ENCODE results near the gene CNGA3. TPM values are rescaled to one million over a fixed set of nuclear protein-coding genes. Genes with fewer than 3 reads are reported as not detected.
"Not testable (repeated sequence)": the region's sequence is repeated elsewhere in the genome, so short reads cannot be mapped to it uniquely, and the experiment has no call there.

The CNGA3 gene
- total and polyA plus RNA-seq, 2 experiments from 2014 or later, result not detected

DNA sequence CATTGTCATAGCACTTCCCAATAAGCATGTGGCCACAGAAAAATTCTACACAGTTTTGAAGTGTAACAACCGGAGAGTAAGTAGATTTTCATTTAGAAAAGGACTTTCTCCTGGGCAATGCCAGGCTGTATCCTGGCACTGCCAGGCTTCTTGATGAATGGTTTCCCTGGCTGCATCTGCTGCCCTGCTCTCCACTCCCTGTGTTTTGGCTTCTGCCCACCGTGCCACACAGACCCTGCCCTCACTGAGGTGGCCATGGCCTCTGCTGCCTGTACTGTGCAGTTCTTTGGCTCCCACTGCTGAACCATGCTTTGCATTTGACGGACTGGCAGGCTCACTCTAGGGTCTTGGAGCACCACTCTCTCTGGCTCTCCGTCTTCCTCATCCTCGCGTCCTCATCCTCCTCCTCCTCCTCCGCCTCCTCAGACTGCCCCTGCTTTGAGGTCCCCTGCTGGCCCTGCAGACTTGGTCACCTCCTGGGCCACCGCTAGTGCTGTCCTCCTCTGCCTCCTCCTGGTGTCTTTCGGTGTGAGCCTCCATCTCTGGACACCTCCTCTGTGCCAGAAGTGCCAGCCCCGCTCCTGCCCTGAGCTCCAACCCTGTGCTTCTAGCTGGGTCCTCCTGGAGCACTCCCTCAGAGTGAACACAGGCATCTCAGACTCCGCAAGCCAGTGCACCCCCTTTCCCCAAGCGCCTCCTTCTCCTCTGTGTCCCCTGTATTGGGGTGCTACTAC lies 45.9 kb upstream of the CNGA3 start:
- Histone ChIP-seq H3K27me3 (no peaks in the 10 kb centered on the region), H3K27ac (no peak overlapping the region), H3K36me3 (no peaks in the 10 kb centered on the region), H3K9me3 (ENCODE audit: low read depth) (no peaks in the 10 kb centered on the region), H3K4me1 (ENCODE audit: low read depth) (no peaks in the 10 kb centered on the region), H3K4me3 (no peak overlapping the region)
- DNase-seq (ENCODE audit: low read depth in 1 of 2, low spot score in 1 of 2), result no peak
- TF ChIP-seq, protein P1, sequence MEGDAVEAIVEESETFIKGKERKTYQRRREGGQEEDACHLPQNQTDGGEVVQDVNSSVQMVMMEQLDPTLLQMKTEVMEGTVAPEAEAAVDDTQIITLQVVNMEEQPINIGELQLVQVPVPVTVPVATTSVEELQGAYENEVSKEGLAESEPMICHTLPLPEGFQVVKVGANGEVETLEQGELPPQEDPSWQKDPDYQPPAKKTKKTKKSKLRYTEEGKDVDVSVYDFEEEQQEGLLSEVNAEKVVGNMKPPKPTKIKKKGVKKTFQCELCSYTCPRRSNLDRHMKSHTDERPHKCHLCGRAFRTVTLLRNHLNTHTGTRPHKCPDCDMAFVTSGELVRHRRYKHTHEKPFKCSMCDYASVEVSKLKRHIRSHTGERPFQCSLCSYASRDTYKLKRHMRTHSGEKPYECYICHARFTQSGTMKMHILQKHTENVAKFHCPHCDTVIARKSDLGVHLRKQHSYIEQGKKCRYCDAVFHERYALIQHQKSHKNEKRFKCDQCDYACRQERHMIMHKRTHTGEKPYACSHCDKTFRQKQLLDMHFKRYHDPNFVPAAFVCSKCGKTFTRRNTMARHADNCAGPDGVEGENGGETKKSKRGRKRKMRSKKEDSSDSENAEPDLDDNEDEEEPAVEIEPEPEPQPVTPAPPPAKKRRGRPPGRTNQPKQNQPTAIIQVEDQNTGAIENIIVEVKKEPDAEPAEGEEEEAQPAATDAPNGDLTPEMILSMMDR (IDR thresholded peaks at IDR 0.05; ENCODE audit: low read depth, low read length), result no peak

DNA sequence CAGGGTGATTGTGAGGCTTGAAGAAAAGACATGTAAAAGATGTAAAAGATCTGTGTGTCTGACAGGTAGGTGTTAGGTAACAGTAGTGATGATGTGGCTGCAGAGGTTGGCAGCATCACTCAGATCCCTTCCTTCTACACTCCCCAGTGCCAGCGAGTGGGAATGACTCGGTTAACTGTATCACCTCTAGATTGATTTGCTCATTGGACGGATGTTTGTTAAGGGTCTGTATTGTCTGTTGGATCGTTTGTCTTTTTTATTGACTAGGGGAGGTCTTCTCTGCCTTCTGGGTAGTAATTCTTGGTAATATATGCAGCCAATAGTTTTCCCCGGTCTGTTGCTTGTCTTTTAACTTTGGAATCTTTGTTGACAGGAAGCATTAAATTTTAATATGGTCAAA lies 44.8 kb upstream of the CNGA3 start:
- no peaks in the 10 kb centered on the region for H3K36me3 ChIP-seq
- H3K27ac ChIP-seq, result no peak overlapping the region
- DNase-seq (ENCODE audit: low read depth in 1 of 2, low spot score in 1 of 2), result no peak
- no peaks in the 10 kb centered on the region for H3K4me1 ChIP-seq (ENCODE audit: low read depth)
- no peaks in the 10 kb centered on the region for H3K9me3 ChIP-seq (ENCODE audit: low read depth)
- H3K27me3 ChIP-seq, result no peaks in the 10 kb centered on the region
- TF ChIP-seq, protein P1 (IDR thresholded peaks at IDR 0.05; ENCODE audit: low read depth, low read length), result no peak
- no peak overlapping the region for H3K4me3 ChIP-seq

DNA sequence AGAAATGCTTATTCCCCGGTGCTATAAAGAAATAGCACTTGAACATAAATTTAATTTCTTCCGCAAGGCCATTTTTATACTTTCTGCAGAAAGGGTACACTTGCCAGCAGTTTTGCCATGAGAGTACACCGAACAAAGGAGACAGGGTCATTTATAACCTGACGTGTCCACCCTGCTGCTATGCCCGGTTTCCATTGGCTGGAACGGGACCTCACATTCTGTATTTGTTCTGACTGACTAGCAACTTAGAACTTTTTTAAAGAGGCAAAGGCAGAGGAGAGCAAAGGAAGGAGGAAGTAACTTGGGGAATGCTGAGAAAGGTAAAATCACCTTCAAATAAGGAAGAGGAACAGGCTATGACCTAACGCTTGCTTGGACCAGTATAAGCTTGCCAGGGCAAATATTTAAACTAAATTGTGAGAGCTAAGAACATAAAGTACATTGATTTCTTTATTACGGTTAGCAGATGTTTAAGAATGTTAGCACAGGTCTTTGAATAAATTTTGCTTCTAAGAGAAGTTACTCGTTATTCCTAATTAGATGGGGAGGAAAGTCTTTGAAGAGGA lies 39.0 kb upstream of the CNGA3 start:
- H3K36me3 ChIP-seq; H3K27ac ChIP-seq; H3K9me3 ChIP-seq (ENCODE audit: low read depth); DNase-seq (ENCODE audit: low read depth in 1 of 2, low spot score in 1 of 2); H3K4me3 ChIP-seq; H3K4me1 ChIP-seq (ENCODE audit: low read depth); H3K27me3 ChIP-seq: not testable (repeated sequence)

GRCh38 chr2:98308068-98308467 lies 38.2 kb upstream of the CNGA3 start:
- no peaks in the 10 kb centered on the region for H3K4me1 ChIP-seq (ENCODE audit: low read depth)
- TF ChIP-seq, protein P1 (IDR thresholded peaks at IDR 0.05; ENCODE audit: low read depth, low read length), result no peak

DNA sequence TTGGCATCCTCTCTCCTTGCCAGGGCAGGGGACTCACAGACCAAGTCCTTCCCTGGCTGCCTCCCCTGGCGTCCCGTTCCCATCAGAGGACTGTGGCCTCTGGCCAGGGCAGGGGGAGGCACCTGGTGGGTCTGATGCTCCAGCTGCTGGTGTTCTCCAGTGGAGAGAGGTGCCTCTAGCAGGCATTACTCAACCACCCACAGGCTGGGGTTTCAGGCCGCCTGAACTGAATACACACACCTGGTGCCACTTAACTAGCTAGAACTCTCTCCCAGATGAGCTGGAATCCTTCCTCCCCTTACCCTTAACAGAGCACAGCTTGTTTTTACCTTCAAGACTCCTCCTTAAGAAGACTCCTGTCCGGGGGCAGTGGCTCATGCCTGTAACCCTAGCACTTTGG lies 37.7 kb upstream of the CNGA3 start:
- DNase-seq (ENCODE audit: low read depth in 1 of 2, low spot score in 1 of 2), result no peak
- Histone ChIP-seq H3K36me3 (no peaks in the 10 kb centered on the region), H3K27ac (no peak overlapping the region), H3K4me1 (ENCODE audit: low read depth) (no peaks in the 10 kb centered on the region), H3K4me3 (no peak overlapping the region), H3K9me3 (ENCODE audit: low read depth) (no peaks in the 10 kb centered on the region), H3K27me3 (no peaks in the 10 kb centered on the region)
- TF ChIP-seq, protein P1 (IDR thresholded peaks at IDR 0.05; ENCODE audit: low read depth, low read length), result no peak

More at GRCh38 chr2:98308068-98308467, 38.2 kb upstream of the CNGA3 start:
- no peaks in the 10 kb centered on the region for H3K9me3 ChIP-seq (ENCODE audit: low read depth)
- DNase-seq (ENCODE audit: low read depth in 1 of 2, low spot score in 1 of 2), result no peak
- H3K4me3 ChIP-seq, result no peak overlapping the region
- H3K27ac ChIP-seq, result no peak overlapping the region
- H3K27me3 ChIP-seq, result no peaks in the 10 kb centered on the region
- no peaks in the 10 kb centered on the region for H3K36me3 ChIP-seq

GRCh38 chr2:98309580-98309979 lies 36.7 kb upstream of the CNGA3 start:
- TF ChIP-seq, protein P1 (IDR thresholded peaks at IDR 0.05; ENCODE audit: low read depth, low read length), result no peak
- no peaks in the 10 kb centered on the region for H3K9me3 ChIP-seq (ENCODE audit: low read depth)
- no peak overlapping the region for H3K4me3 ChIP-seq
- DNase-seq (ENCODE audit: low read depth in 1 of 2, low spot score in 1 of 2), result no peak
- no peaks in the 10 kb centered on the region for H3K36me3 ChIP-seq
- no peaks in the 10 kb centered on the region for H3K4me1 ChIP-seq (ENCODE audit: low read depth)
- no peaks in the 10 kb centered on the region for H3K27me3 ChIP-seq
- H3K27ac ChIP-seq, result no peak overlapping the region
